ENCODE data around the gene CDC42BPB. TPM values are rescaled to one million over a fixed set of nuclear protein-coding genes. Genes with fewer than 3 reads are reported as not detected.

Gene CDC42BPB
- total RNA-seq, 1 donor from 2014 or later: 147 TPM

- H3K36me3 ChIP-seq (ENCODE audit: control insufficient read depth, insufficient read depth, low read length): peaks cover 2% of the 10 kb centered on the region
- no peak overlapping the region for H3K4me3 ChIP-seq (ENCODE audit: low read depth, low read length)
- TF ChIP-seq, protein P1, sequence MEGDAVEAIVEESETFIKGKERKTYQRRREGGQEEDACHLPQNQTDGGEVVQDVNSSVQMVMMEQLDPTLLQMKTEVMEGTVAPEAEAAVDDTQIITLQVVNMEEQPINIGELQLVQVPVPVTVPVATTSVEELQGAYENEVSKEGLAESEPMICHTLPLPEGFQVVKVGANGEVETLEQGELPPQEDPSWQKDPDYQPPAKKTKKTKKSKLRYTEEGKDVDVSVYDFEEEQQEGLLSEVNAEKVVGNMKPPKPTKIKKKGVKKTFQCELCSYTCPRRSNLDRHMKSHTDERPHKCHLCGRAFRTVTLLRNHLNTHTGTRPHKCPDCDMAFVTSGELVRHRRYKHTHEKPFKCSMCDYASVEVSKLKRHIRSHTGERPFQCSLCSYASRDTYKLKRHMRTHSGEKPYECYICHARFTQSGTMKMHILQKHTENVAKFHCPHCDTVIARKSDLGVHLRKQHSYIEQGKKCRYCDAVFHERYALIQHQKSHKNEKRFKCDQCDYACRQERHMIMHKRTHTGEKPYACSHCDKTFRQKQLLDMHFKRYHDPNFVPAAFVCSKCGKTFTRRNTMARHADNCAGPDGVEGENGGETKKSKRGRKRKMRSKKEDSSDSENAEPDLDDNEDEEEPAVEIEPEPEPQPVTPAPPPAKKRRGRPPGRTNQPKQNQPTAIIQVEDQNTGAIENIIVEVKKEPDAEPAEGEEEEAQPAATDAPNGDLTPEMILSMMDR (IDR thresholded peaks at IDR 0.05; ENCODE audit: insufficient read depth, low read length, poor library complexity, severe bottlenecking): no peak
- DNase-seq (ENCODE audit: low read depth): no peak
- H3K27me3 ChIP-seq (ENCODE audit: control insufficient read depth, insufficient read depth, low read length): no peaks in the 10 kb centered on the region
These were observed 59.0 kb downstream of the CDC42BPB start for GRCh38 chr14:102998393-102998792.

GRCh38 chr14:102996941-102997340, 60.4 kb downstream of the CDC42BPB start:
- H3K36me3 ChIP-seq (ENCODE audit: control insufficient read depth, insufficient read depth, low read length): peaks cover 2% of the 10 kb centered on the region
- TF ChIP-seq, protein P1 (IDR thresholded peaks at IDR 0.05; ENCODE audit: insufficient read depth, low read length, poor library complexity, severe bottlenecking): no peak
- H3K4me3 ChIP-seq (ENCODE audit: low read depth, low read length): no peak overlapping the region
- H3K27me3 ChIP-seq (ENCODE audit: control insufficient read depth, insufficient read depth, low read length): no peaks in the 10 kb centered on the region
- no peak for DNase-seq (ENCODE audit: low read depth)

- Histone ChIP-seq H3K36me3 (ENCODE audit: control insufficient read depth, insufficient read depth, low read length) (peaks cover 2% of the 10 kb centered on the region), H3K4me3 (ENCODE audit: low read depth, low read length) (no peak overlapping the region), H3K27me3 (ENCODE audit: control insufficient read depth, insufficient read depth, low read length) (no peaks in the 10 kb centered on the region)
- TF ChIP-seq, protein P1 (IDR thresholded peaks at IDR 0.05; ENCODE audit: insufficient read depth, low read length, poor library complexity, severe bottlenecking): no peak
- no peak for DNase-seq (ENCODE audit: low read depth)
These were observed 62.7 kb downstream of the CDC42BPB start for GRCh38 chr14:102994689-102995088.

DNA sequence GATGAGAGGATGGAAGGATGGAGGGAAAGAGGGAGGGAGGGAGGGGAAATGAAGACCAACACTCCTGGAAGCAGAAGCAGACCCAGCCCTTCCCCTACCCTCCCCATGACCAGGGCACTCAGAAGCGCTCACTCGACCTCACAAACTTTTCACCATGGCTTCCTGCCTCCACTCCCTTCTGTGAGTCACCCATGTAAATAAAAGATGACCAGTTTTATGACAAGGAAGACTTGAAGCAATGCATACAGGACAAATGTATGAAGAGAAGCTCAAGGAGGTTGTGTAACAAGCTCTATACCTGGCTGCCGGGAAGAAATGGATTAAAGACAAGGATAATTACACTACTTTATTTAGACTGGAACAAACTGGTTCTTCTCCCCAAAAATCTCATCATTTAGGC, 63.8 kb downstream of the CDC42BPB start:
- Histone ChIP-seq H3K27me3 (ENCODE audit: control insufficient read depth, insufficient read depth, low read length) (no peaks in the 10 kb centered on the region), H3K36me3 (ENCODE audit: control insufficient read depth, insufficient read depth, low read length) (no peaks in the 10 kb centered on the region), H3K4me3 (ENCODE audit: low read depth, low read length) (no peak overlapping the region)
- TF ChIP-seq, protein P1 (IDR thresholded peaks at IDR 0.05; ENCODE audit: insufficient read depth, low read length, poor library complexity, severe bottlenecking): no peak
- peak; percentile 28 for DNase-seq (ENCODE audit: low read depth)

DNA sequence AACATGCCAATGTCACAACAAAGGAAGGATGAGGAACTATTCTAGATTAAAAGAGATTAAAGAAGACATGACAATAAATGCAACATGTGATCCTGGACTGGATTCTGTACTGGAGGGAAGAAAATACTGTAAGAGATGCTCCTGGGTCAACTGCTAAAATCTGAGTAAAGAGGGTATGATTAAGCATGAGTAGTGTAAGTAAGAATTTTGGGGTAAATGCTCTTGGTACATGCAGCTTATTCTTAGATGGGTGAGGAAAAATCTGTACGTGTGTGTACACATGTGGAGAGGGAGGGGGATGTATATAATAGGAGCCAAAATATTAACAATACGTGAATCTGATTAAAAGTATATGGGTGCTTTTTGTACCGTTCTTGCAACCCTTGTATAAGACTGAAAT, 66.0 kb downstream of the CDC42BPB start:
- Histone ChIP-seq H3K4me3 (ENCODE audit: low read depth, low read length) (no peak overlapping the region), H3K36me3 (ENCODE audit: control insufficient read depth, insufficient read depth, low read length) (peaks cover 2% of the 10 kb centered on the region), H3K27me3 (ENCODE audit: control insufficient read depth, insufficient read depth, low read length) (no peaks in the 10 kb centered on the region)
- TF ChIP-seq, protein P1 (IDR thresholded peaks at IDR 0.05; ENCODE audit: insufficient read depth, low read length, poor library complexity, severe bottlenecking): no peak
- DNase-seq (ENCODE audit: low read depth): no peak

DNA sequence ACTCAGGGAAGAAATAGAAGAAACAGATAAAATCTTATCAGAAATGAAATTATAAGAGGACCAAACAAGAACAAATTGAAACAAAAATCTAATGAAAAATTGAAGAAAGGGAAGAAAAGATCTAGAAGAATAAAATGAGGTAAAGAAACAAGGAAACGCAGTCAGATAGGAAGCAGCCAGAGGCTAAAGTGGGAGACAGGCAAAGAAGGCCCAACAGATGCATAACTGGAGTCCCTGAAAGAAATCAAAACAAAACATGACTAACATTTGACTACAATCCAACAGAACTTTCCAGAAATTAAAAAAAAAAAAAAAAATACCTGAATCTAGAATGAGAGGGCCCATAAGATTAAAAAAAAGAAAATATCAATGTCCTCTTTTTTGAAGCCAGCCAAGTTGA, 69.3 kb downstream of the CDC42BPB start:
- DNase-seq (ENCODE audit: low read depth): no peak
- H3K4me3 ChIP-seq (ENCODE audit: low read depth, low read length): no peak overlapping the region
- TF ChIP-seq, protein P1 (IDR thresholded peaks at IDR 0.05; ENCODE audit: insufficient read depth, low read length, poor library complexity, severe bottlenecking): no peak
- peaks cover 5% of the 10 kb centered on the region for H3K36me3 ChIP-seq (ENCODE audit: control insufficient read depth, insufficient read depth, low read length)
- H3K27me3 ChIP-seq (ENCODE audit: control insufficient read depth, insufficient read depth, low read length): no peaks in the 10 kb centered on the region
